22Rv1 (cell line): ENCODE results near the gene TSKU.

ENCODE experiments used
- CTCF ChIP-seq: fragments of 450-650 bp; IDR thresholded peaks from 2 replicates; pipeline ENCODE4 v1.5.1; 2017; ENCODE audit warnings: mild to moderate bottlenecking
- ZFX ChIP-seq: fragments of 450-650 bp; IDR thresholded peaks from 2 replicates; pipeline ENCODE4 v1.6.1; 2017; ENCODE audit warnings: antibody characterized with exemption, borderline replicate concordance

GRCh38 chr11:76768088-76768908 lies 14.9 kb upstream of the TSKU start:
- TF ChIP-seq CTCF (no peak), ZFX (no peak)
